WERI-Rb-1 (cell line): ENCODE measurements around the gene POLG2.

Experiments used
- DNase-seq: peaks from one replicate; pipeline ENCODE4 v3.0.0-alpha.2; 2020
- H3K27ac ChIP-seq: fragments of 250-450 bp; sonication (Bioruptor Pico); 2 replicates; pipeline ENCODE4 v1.5.1; 2020; ENCODE audit warnings: mild to moderate bottlenecking, moderate library complexity
- H3K27me3 ChIP-seq: fragments of 250-450 bp; sonication (Bioruptor Pico); 2 replicates; pipeline ENCODE4 v1.5.1; 2021; ENCODE audit warnings: mild to moderate bottlenecking, low read depth, moderate library complexity; ENCODE audit not compliant: insufficient read depth, severe bottlenecking
- H3K36me3 ChIP-seq: fragments of 250-450 bp; sonication (Bioruptor Pico); 2 replicates; pipeline ENCODE4 v1.5.1; 2020; ENCODE audit warnings: mild to moderate bottlenecking, moderate library complexity
- H3K4me3 ChIP-seq: 2 replicates; pipeline ENCODE4 v1.5.1; 2011; ENCODE audit warnings: low read depth, mild to moderate bottlenecking, control low read depth, low read length
- H3K9me3 ChIP-seq: fragments of 250-450 bp; sonication (Bioruptor Pico); 2 replicates; pipeline ENCODE4 v1.5.1; 2021; ENCODE audit warnings: mild to moderate bottlenecking, moderate library complexity; ENCODE audit not compliant: severe bottlenecking
- TF ChIP-seq, protein P1 (sequence below): IDR thresholded peaks from 2 replicates; pipeline ENCODE4 v1.5.1; 2011; ENCODE audit warnings: low read depth, mild to moderate bottlenecking, control low read depth, inconsistent platforms, low read length

POLG2 gene

DNA sequence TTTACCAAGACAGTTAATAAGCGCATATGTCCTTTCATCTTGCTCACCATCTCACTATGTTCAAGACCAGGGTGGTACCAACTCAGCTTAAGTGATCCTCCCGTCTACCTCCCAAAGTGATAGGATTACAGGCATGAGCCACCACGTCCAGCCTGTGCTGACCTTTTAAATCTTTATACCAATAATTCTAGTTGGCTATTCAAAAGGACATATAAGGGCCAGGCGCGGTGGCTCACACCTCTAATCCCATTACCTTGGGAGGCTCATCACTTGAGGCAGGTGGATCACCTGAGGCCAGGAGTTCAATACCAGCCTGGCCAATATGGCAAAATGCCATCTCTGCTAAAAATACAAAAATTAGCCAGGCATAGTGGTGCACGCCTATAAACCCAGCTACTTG, 12.3 kb upstream of the POLG2 start:
- TF ChIP-seq, protein P1, sequence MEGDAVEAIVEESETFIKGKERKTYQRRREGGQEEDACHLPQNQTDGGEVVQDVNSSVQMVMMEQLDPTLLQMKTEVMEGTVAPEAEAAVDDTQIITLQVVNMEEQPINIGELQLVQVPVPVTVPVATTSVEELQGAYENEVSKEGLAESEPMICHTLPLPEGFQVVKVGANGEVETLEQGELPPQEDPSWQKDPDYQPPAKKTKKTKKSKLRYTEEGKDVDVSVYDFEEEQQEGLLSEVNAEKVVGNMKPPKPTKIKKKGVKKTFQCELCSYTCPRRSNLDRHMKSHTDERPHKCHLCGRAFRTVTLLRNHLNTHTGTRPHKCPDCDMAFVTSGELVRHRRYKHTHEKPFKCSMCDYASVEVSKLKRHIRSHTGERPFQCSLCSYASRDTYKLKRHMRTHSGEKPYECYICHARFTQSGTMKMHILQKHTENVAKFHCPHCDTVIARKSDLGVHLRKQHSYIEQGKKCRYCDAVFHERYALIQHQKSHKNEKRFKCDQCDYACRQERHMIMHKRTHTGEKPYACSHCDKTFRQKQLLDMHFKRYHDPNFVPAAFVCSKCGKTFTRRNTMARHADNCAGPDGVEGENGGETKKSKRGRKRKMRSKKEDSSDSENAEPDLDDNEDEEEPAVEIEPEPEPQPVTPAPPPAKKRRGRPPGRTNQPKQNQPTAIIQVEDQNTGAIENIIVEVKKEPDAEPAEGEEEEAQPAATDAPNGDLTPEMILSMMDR = no peak
- H3K27me3 ChIP-seq = no peaks in the 10 kb centered on the region
- no peaks in the 10 kb centered on the region for H3K9me3 ChIP-seq
- peaks cover 75% of the 10 kb centered on the region for H3K36me3 ChIP-seq
- no peak overlapping the region for H3K27ac ChIP-seq
- DNase-seq = peak; percentile 86
- H3K4me3 ChIP-seq = no peak overlapping the region

DNA sequence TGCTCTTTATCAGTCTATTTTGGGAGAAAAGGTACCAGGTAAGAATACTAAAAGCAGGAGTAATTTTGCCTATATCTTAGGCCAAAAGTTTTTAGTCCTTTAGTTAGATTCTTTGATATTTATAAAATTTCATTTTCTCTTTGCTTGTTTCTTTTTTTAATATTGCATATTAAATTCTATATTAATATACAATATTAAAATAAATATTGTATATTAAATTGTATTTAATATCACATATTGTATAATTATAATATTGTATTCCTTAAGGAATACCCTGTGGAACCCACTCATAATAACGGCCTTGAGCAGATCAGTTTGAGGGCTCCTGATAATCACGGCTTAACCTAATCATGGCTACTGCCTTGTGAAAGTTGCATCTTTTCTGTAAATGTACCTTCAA, 11.8 kb upstream of the POLG2 start:
- Histone ChIP-seq H3K9me3 (no peaks in the 10 kb centered on the region), H3K36me3 (peaks cover 75% of the 10 kb centered on the region), H3K27ac (no peak overlapping the region), H3K4me3 (0 out of 2 replicates have a peak overlapping the region, but pooled peaks have one; percentile 93), H3K27me3 (no peaks in the 10 kb centered on the region)
- TF ChIP-seq, protein P1 = no peak
- DNase-seq = no peak

DNA sequence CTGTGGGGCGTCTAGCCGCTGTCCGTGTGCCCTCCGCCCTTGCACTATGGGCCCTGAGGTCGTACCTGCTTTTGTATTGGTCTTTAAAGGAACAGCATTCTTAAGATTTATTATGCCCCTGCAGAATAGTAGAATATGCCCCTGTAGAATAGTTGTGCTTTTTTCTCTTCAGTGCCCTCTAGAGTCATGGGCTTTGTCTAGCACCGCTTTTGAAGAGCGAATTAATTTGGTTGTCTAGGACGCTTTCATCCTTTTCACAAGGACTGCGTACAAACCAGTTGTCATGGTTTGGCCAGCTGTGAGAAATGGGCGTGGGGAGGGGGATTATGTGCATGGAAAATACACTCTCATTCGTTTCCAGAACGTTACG, 10.5 kb upstream of the POLG2 start:
- peak; percentile 34 for DNase-seq
- TF ChIP-seq, protein P1 = peak; percentile 29; the same call in 1 of the 2 replicates
- Histone ChIP-seq H3K27ac (peak overlapping the region; percentile 99), H3K4me3 (peak overlapping the region; percentile 93), H3K9me3 (no peaks in the 10 kb centered on the region), H3K27me3 (no peaks in the 10 kb centered on the region), H3K36me3 (peaks cover 76% of the 10 kb centered on the region)

DNA sequence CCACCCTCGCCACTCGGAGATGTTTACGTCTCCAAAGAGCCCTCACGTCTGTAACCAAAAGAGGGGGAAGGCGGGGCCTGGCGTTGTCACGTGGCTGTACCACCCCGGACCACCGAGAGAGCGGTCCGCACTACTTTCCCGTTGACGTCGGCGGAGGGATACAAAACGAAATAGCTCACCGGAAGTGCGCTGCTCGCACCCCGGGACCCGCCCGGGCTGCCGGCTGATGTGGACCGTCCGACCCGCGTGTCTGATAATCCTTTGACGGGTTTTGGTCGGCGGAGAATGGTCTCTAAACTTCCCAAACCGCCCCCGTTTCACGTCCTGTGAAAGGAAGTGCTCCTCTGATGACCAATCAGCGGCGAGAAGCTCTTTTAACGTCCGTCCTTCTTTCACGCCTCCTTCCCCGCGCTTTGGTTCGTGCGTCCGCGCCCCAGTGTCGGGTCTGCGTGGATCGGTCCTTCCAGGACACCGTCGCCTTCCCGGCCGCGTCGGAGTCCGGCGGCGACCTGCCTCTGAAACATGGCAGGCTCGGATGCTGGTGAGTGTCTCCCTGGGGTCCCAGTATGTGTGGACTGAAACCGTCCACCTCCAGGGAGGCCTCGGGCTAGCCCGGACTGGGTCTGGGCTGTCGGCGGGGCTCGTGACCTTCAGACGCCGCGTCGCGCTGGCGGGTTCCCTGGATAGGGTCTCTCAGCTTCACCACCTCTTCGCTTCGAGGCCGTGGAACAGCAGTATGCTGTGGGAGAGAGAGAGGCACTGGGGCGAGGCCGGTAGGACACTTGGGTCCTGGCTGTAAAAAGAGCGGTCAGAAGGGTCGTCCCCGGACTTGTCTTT, 9.9 kb upstream of the POLG2 start, which contains the start of gene CEP95:
Gene CEP95 (plus strand): TSS at position 402 of the 837 bp plus-strand sequence. CDS start 121 bp downstream, at position 523.
- H3K27ac ChIP-seq = peak within 1 kb of the TSS; percentile 99
- peak; percentile 99 for DNase-seq
- TF ChIP-seq, protein P1 = no peak
- H3K9me3 ChIP-seq = no peaks in the 10 kb centered on the region
- peaks cover 76% of the 10 kb centered on the region for H3K36me3 ChIP-seq
- H3K4me3 ChIP-seq = peak within 1 kb of the TSS; percentile 93
- no peaks in the 10 kb centered on the region for H3K27me3 ChIP-seq

DNA sequence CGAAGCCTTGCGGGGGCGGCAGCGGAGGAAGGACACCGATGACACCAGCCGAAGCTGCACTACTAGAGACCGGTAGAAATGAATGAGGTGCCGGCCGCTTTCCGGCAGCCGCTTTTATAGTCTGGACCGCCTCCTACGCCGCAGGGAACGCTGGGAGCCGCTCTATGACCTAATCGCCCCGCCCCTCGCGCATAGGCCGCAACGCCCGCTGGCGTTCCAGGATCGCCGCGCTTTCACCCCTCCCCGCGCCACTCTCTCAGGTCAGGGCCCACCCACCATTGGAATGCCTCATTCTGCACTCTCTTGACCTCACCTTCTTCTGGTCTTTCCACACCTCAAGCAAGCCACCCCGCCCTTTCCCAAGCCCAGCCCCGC, 9.3 kb upstream of the POLG2 start, which contains the start of gene DDX5:
Gene DDX5 (minus strand): TSS at position 89 of the 375 bp plus-strand sequence. CDS start 170 bp downstream, outside the sequence.
- peak within 1 kb of the TSS; percentile 93 for H3K4me3 ChIP-seq
- H3K27me3 ChIP-seq = no peaks in the 10 kb centered on the region
- peaks cover 76% of the 10 kb centered on the region for H3K36me3 ChIP-seq
- TF ChIP-seq, protein P1 = no peak
- H3K27ac ChIP-seq = peak within 1 kb of the TSS; percentile 99
- no peaks in the 10 kb centered on the region for H3K9me3 ChIP-seq
- DNase-seq = peak; percentile 99
